IMR-90 (cell line): Measurements from ENCODE around the gene FOXL3. TPM values are rescaled to one million over a fixed set of nuclear protein-coding genes. Genes with fewer than 3 reads are reported as not detected.

Experiments
- ATAC-seq: fragments of 200-7000 bp; cut with Tn5 transposase; 2 replicates; pipeline ENCODE4 v1.9.1; 2020; ENCODE audit warnings: low read depth, mild to moderate bottlenecking, moderate library complexity
- BruUV-seq: library from RNA; stranded (reverse); fragments of 400-500 nt; replicated peaks from 2 replicates; lab custom pipeline; 2021; lab: Mats Ljungman, UMichigan
- CTCF ChIA-PET: fragments of 300-600 bp; formaldehyde crosslinking; extraction: SDS; loops from one replicate; lab custom pipeline; 2021; ENCODE audit warnings: antibody characterized with exemption; lab: Yijun Ruan, JAX
- POLR2A ChIA-PET: fragments of 300-600 bp; sonication (Branson Sonifier 250); formaldehyde crosslinking; loops from one replicate; lab custom pipeline; 2022; ENCODE audit warnings: antibody characterized with exemption; ENCODE audit not compliant: unreplicated experiment; lab: Charles Lee
- DNase-seq: peaks from one replicate; pipeline ENCODE4 v3.0.0; 2013
- H2AFZ ChIP-seq: replicated peaks from 2 replicates; pipeline ENCODE3; 2013; ENCODE audit warnings: low read length, mild to moderate bottlenecking; ENCODE audit not compliant: poor library complexity
- H2AK5ac ChIP-seq: 2 replicates; pipeline ENCODE4 v1.6.1; 2013; ENCODE audit warnings: low read depth, low read length, inconsistent platforms
- H2AK9ac ChIP-seq: replicated peaks from 2 replicates; pipeline ENCODE3; 2013; ENCODE audit warnings: mild to moderate bottlenecking, low read depth, low read length, moderate library complexity; ENCODE audit not compliant: poor library complexity
- H2BK120ac ChIP-seq: 2 replicates; pipeline ENCODE4 v1.6.1; 2013; ENCODE audit warnings: low read depth, low read length, inconsistent platforms
- H2BK15ac ChIP-seq: 3 replicates; pipeline ENCODE4 v1.6.1; 2013; ENCODE audit warnings: low read depth, low read length, inconsistent platforms
- H2BK20ac ChIP-seq: 2 replicates; pipeline ENCODE4 v1.6.1; 2013; ENCODE audit warnings: low read depth, mild to moderate bottlenecking, inconsistent platforms, low read length, moderate library complexity
- H2BK5ac ChIP-seq: 2 replicates; pipeline ENCODE4 v1.6.1; 2013; ENCODE audit warnings: mild to moderate bottlenecking, low read depth, low read length, inconsistent platforms; ENCODE audit not compliant: poor library complexity, severe bottlenecking
- H3K14ac ChIP-seq: replicated peaks from 2 replicates; pipeline ENCODE4 v1.6.1; 2013; ENCODE audit warnings: low read depth, low read length, inconsistent platforms
- H3K18ac ChIP-seq: 2 replicates; pipeline ENCODE4 v1.6.1; 2013; ENCODE audit warnings: low read depth, low read length, control low read depth
- H3K23ac ChIP-seq: 2 replicates; pipeline ENCODE4 v1.6.1; 2013; ENCODE audit warnings: low read depth, low read length, inconsistent platforms
- H3K27ac ChIP-seq: 2 replicates; pipeline ENCODE4 v1.5.1; 2013; ENCODE audit warnings: mild to moderate bottlenecking, control low read depth, low read length; ENCODE audit not compliant: insufficient read depth
- H3K27me3 ChIP-seq: 2 replicates; pipeline ENCODE4 v1.6.1; 2013; ENCODE audit warnings: low read length; ENCODE audit not compliant: control insufficient read depth, insufficient read depth
- H3K36me3 ChIP-seq: 2 replicates; pipeline ENCODE4 v1.6.1; 2013; ENCODE audit warnings: low read length, mixed read lengths; ENCODE audit not compliant: control insufficient read depth, insufficient read depth
- H3K4ac ChIP-seq: 2 replicates; pipeline ENCODE4 v1.6.1; 2013; ENCODE audit warnings: low read depth, low read length, inconsistent platforms
- H3K4me1 ChIP-seq: 2 replicates; pipeline ENCODE4 v1.6.1; 2013; ENCODE audit warnings: low read length, mixed read lengths; ENCODE audit not compliant: control insufficient read depth, insufficient read depth
- H3K4me2 ChIP-seq: 2 replicates; pipeline ENCODE4 v1.6.1; 2013; ENCODE audit warnings: low read depth, mild to moderate bottlenecking, control low read depth, low read length, moderate library complexity
- H3K4me3 ChIP-seq: 2 replicates; pipeline ENCODE4 v1.5.1; 2013; ENCODE audit warnings: low read depth, mild to moderate bottlenecking, control low read depth, low read length, moderate library complexity; ENCODE audit not compliant: insufficient read depth
- H3K56ac ChIP-seq: 2 replicates; pipeline ENCODE4 v1.6.1; 2013; ENCODE audit warnings: low read length, inconsistent platforms; ENCODE audit not compliant: insufficient read depth; ENCODE audit errors: extremely low read depth
- H3K79me1 ChIP-seq, 2 experiments: 2 replicates each; pipeline ENCODE4 v1.6.1; 2013; ENCODE audit warnings: low read length in 2 of 2, inconsistent platforms in 1 of 2, low read depth in 1 of 2
- H3K9ac ChIP-seq: 2 replicates; pipeline ENCODE4 v1.6.1; 2013; ENCODE audit warnings: low read depth, low read length, control low read depth
- H3K9me1 ChIP-seq: 2 replicates; pipeline ENCODE4 v1.6.1; 2013; ENCODE audit warnings: low read length, inconsistent platforms; ENCODE audit not compliant: insufficient read depth
- H3K9me3 ChIP-seq: 2 replicates; pipeline ENCODE4 v1.6.1; 2013; ENCODE audit warnings: low read length; ENCODE audit not compliant: control insufficient read depth, insufficient read depth
- H4K20me1 ChIP-seq: 2 replicates; pipeline ENCODE4 v1.6.1; 2013; ENCODE audit warnings: low read length, inconsistent platforms; ENCODE audit not compliant: insufficient read depth
- H4K5ac ChIP-seq: 2 replicates; pipeline ENCODE4 v1.6.1; 2013; ENCODE audit warnings: mild to moderate bottlenecking, low read depth, low read length, control low read depth
- H4K8ac ChIP-seq, 2 experiments: 2 replicates each; pipeline ENCODE4 v1.6.1; 2013; ENCODE audit warnings: low read depth in 2 of 2, low read length in 2 of 2, control low read depth in 1 of 2, inconsistent platforms in 1 of 2
- H4K91ac ChIP-seq: 2 replicates; pipeline ENCODE4 v1.6.1; 2013; ENCODE audit warnings: low read depth, low read length, inconsistent platforms; ENCODE audit not compliant: insufficient read depth
- BHLHE40 ChIP-seq: fragments of 150-350 bp; IDR thresholded peaks from 2 replicates; pipeline ENCODE4 v1.6.1; 2016; ENCODE audit warnings: mild to moderate bottlenecking, low read depth, low read length
- CHD1 ChIP-seq: IDR thresholded peaks from 2 replicates; pipeline ENCODE4 v1.6.1; 2012; ENCODE audit warnings: low read depth, low read length, improper control_type of control experiment
- WGBS, 2 experiments: methylation state at CpG; one replicate each; pipeline versions ENCODE4 v1.1.5 to v1.1.7; 2013; ENCODE audit warnings: missing lambda C conversion rate in 2 of 2; ENCODE audit not compliant: insufficient read length in 1 of 2; ENCODE audit errors: extremely low coverage in 2 of 2; 5-methylcytosine and 5-hydroxymethylcytosine counted together
- dilution Hi-C: fragments of 300-500 bp; cut with HindIII; formaldehyde crosslinking; loops from one replicate; pipeline ENCODE4 v1.14.3; 2018; ENCODE audit warnings: low sequenced_read_pairs; ENCODE audit not compliant: unreplicated experiment
- in situ Hi-C: fragments of 300-500 bp; cut with MboI; formaldehyde crosslinking; loops from 3 replicates; pipeline ENCODE4 v1.14.3; 2019; ENCODE audit warnings: low sequenced_read_pairs, inconsistent platforms, mixed read lengths
- intact Hi-C: fragments of 100-400 bp; cut with micrococcal nuclease; formaldehyde crosslinking; loops from 2 replicates; pipeline ENCODE4 v1.10.0; 2022
- polyA plus RNA-seq, 3 experiments: library from polyadenylated mRNA; depleted of rRNA; stranded (reverse); fragments of >200 nt; gene quantifications; 2 replicates each; pipeline ENCODE4 v1.2.3, GENCODE V29; 2012; ENCODE audit warnings: low replicate concordance in 1 of 3
- total RNA-seq: library from RNA; depleted of rRNA; stranded (reverse); fragments of >200 nt; gene quantifications from 2 replicates; pipeline ENCODE4 v1.2.3, GENCODE V29; 2012

The FOXL3 gene
- total and polyA plus RNA-seq, 2 of the 4 experiments (the other 2 are of a cell fraction), result not detected

DNA sequence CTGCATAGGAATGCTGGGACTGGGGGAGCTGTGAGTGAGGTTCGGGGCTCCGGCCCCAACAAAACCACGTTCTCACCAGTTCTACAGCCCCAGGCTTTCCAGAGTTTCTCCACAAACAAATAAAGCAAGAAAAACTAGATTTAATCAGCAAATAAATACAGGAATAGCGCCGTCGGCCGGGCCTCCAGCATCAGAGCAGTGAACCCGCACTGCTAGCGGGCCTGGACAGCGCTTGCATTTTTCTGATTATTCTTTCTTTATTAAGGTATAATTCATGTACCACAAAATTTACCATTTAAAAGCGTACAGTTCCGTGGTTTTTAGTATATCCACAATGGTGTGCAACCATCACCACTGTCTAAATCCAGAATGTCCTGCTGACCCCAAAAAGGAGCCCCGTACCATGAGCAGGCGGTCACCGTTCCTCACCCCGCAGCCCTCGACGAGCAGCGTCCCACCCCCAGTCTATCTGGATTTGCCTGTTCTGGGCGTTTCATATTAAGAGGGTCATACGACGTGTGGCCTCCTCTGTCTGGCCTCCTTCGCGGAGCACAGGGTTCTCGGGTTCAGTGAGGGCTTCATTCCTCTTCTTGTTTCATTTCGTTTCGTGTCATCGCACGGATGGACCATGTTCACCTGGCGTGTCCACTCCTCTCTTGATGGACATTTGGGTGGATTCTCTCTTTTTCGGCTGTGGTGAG lies 35.5 kb upstream of the FOXL3 start:
- no peaks in the 10 kb centered on the region for H3K9me1 ChIP-seq
- no peak overlapping the region for H4K91ac ChIP-seq
- no peak overlapping the region for H2BK120ac ChIP-seq
- H3K4ac ChIP-seq, result no peak overlapping the region
- 90% methylated on average over 2 of the region's 31 CpGs; no CpG with 5 or more reads in 1 of the 2 experiments for WGBS, 2 experiments
- no peak overlapping the region for H3K56ac ChIP-seq
- no TSS peak for BruUV-seq
- H3K4me3 ChIP-seq, result no peak overlapping the region
- H3K4me2 ChIP-seq, result no peak overlapping the region
- no peak for TF ChIP-seq BHLHE40
- no peak for TF ChIP-seq CHD1
- peaks cover 1% of the 10 kb centered on the region; the same call in 1 of the 2 replicates for H3K9me3 ChIP-seq
- H2BK15ac ChIP-seq, result no peak overlapping the region
- no peaks in the 10 kb centered on the region for H3K4me1 ChIP-seq
- no peak overlapping the region for H2AK9ac ChIP-seq
- no peak overlapping the region for H4K8ac ChIP-seq
- CTCF ChIA-PET, result no interaction called here
- intact Hi-C loops, result no loop called here
- H3K9ac ChIP-seq, result no peak overlapping the region
- DNase-seq (no peak), ATAC-seq (no peak)
- H2BK5ac ChIP-seq, result no peak overlapping the region
- POLR2A ChIA-PET, result no interaction called here
- no peak overlapping the region for H3K23ac ChIP-seq
- dilution Hi-C loops, result no loop called here
- H3K27ac ChIP-seq, result no peak overlapping the region
- no peak overlapping the region for H2AK5ac ChIP-seq
- no peaks in the 10 kb centered on the region; the same call in 1 of the 2 replicates for H4K20me1 ChIP-seq
- H3K27me3 ChIP-seq, result no peaks in the 10 kb centered on the region
- H4K5ac ChIP-seq, result no peak overlapping the region
- H3K14ac ChIP-seq, result no peak overlapping the region
- peaks cover 97% of the 10 kb centered on the region for H3K36me3 ChIP-seq
- H3K18ac ChIP-seq, result no peak overlapping the region
- in situ Hi-C loops, result no loop called here
- no peak overlapping the region for H2BK20ac ChIP-seq
- H2AFZ ChIP-seq, result no peak overlapping the region
- H3K79me1 ChIP-seq, result no peaks in the 10 kb centered on the region
